T-helper 17 cell (primary cell): ENCODE measurements around the gene TPSD1. TPM values are rescaled to one million over a fixed set of nuclear protein-coding genes. Genes with fewer than 3 reads are reported as not detected.
"Not testable (repeated sequence)": the region's sequence is repeated elsewhere in the genome, so short reads cannot be mapped to it uniquely, and the experiment has no call there.

ENCODE experiments used
- ATAC-seq: fragments of 150-1000 bp; cut with Tn5 transposase; 2 replicates; pipeline ENCODE4 v1.10.0; 2021; ENCODE audit warnings: mild to moderate bottlenecking, moderate library complexity
- DNase-seq, 3 donors: peaks; one replicate each; pipeline versions ENCODE4 v3.0.0 to v3.0.0-alpha.2; 2020 to 2021
- H3K9me3 ChIP-seq: one replicate; pipeline ENCODE4 v1.7.0; 2013; ENCODE audit warnings: low read length, mild to moderate bottlenecking; ENCODE audit not compliant: control insufficient read depth, poor library complexity, severe bottlenecking
- H3K27ac Mint-ChIP-seq: one replicate; pipeline ENCODE4 v1.8.0; 2022; ENCODE audit warnings: mild to moderate bottlenecking, moderate library complexity, mixed read lengths
- H3K27me3 Mint-ChIP-seq: one replicate; pipeline ENCODE4 v1.8.0; 2022; ENCODE audit warnings: mixed read lengths
- H3K36me3 Mint-ChIP-seq: one replicate; pipeline ENCODE4 v1.8.0; 2022; ENCODE audit warnings: low read depth, mixed read lengths
- H3K4me1 Mint-ChIP-seq: one replicate; pipeline ENCODE4 v1.8.0; 2022; ENCODE audit warnings: mild to moderate bottlenecking, mixed read lengths
- H3K4me3 Mint-ChIP-seq: one replicate; pipeline ENCODE4 v1.8.0; 2022; ENCODE audit warnings: mild to moderate bottlenecking, moderate library complexity, mixed read lengths
- total RNA-seq, 4 donors: library from RNA in 2 of 4; stranded (reverse) in 2 of 4; gene quantifications; one replicate each; pipeline ENCODE4 v1.2.3 and lab custom pipeline; 2022 to 2026

TPSD1 gene
- total RNA-seq, 2 donors from 2014 or later = not detected

DNA sequence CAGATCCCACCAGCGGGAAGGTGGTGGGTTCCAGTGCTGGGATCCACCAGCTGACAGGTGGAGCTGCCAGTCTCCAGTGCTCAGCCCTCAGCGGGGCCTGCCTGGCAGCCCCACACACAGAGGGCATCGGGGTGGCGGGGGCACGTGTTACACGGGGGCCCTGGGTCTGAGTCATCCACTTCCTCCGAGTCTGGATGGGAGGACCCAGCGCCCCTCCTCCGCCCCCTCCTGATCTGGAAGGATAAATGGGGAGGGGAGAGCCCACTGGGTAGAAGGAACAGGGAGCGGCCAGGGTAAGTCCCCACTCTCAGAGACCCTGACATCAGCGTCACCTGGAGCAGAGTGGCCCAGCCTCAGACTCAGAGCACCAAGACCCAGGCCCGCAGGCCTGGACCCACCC, 15.4 kb upstream of the TPSD1 start, which contains the start of gene TPSAB1:
TPSAB1 (plus strand) TSS at position 270 of the 400 bp plus-strand sequence. CDS start 234 bp downstream, outside the sequence.
- H3K9me3 ChIP-seq, DNase-seq: not testable (repeated sequence)

GRCh38 chr16:1241081-1241480, 14.8 kb upstream of the TPSD1 start:
- not testable (repeated sequence) for H3K9me3 ChIP-seq, H3K36me3 Mint-ChIP-seq, ATAC-seq, H3K4me3 Mint-ChIP-seq, DNase-seq, H3K27ac Mint-ChIP-seq, H3K4me1 Mint-ChIP-seq
- H3K27me3 Mint-ChIP-seq = peaks cover 12% of the 10 kb centered on the region

More for the DNA sequence above, 15.4 kb upstream of the TPSD1 start, which contains the start of gene TPSAB1:
- not testable (repeated sequence) for H3K27ac Mint-ChIP-seq, H3K4me1 Mint-ChIP-seq, H3K36me3 Mint-ChIP-seq, H3K27me3 Mint-ChIP-seq, ATAC-seq, H3K4me3 Mint-ChIP-seq

DNA sequence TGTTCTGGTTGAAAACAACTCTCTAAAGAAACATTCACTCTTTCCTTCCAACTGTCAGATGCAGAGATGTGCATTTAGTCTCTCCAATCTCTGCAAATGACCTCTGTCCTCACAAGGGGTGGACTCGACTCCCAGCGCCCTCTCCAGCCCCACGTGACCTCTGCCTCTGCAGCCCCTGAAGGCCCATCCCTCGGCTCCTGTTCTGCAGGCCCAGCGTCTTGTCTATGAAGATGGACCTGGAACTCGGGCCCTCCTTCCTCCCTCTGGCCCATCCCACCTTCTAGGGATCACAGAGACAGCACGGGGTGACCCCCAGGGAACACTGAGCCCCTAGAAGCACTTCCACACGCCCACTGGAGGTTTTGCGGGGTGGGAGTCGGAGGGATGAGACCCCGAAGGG, 12.5 kb upstream of the TPSD1 start:
- not testable (repeated sequence) for H3K36me3 Mint-ChIP-seq, H3K4me1 Mint-ChIP-seq, H3K4me3 Mint-ChIP-seq, DNase-seq, H3K27ac Mint-ChIP-seq, ATAC-seq, H3K9me3 ChIP-seq
- H3K27me3 Mint-ChIP-seq = peaks cover 26% of the 10 kb centered on the region

- not testable (repeated sequence) for H3K4me1 Mint-ChIP-seq, H3K27ac Mint-ChIP-seq, H3K4me3 Mint-ChIP-seq, DNase-seq, ATAC-seq, H3K36me3 Mint-ChIP-seq, H3K9me3 ChIP-seq
- peaks cover 26% of the 10 kb centered on the region for H3K27me3 Mint-ChIP-seq
These were observed 11.7 kb upstream of the TPSD1 start for GRCh38 chr16:1243907-1244850.

GRCh38 chr16:1244881-1245280, 11.0 kb upstream of the TPSD1 start:
- H3K27ac Mint-ChIP-seq = no peak overlapping the region
- no peaks in the 10 kb centered on the region for H3K36me3 Mint-ChIP-seq
- H3K4me3 Mint-ChIP-seq = no peak overlapping the region
- ATAC-seq (peak; percentile 32), DNase-seq (no peak)
- no peaks in the 10 kb centered on the region for H3K4me1 Mint-ChIP-seq
- H3K27me3 Mint-ChIP-seq = peaks cover 26% of the 10 kb centered on the region
- no peaks in the 10 kb centered on the region for H3K9me3 ChIP-seq

- Mint-ChIP-seq H3K27ac (no peak overlapping the region), H3K4me3 (no peak overlapping the region), H3K27me3 (peaks cover 26% of the 10 kb centered on the region), H3K4me1 (no peaks in the 10 kb centered on the region), H3K36me3 (no peaks in the 10 kb centered on the region)
- no peak for DNase-seq
- no peaks in the 10 kb centered on the region for H3K9me3 ChIP-seq
- no peak for ATAC-seq
These were observed 10.3 kb upstream of the TPSD1 start for GRCh38 chr16:1245452-1246020.

DNA sequence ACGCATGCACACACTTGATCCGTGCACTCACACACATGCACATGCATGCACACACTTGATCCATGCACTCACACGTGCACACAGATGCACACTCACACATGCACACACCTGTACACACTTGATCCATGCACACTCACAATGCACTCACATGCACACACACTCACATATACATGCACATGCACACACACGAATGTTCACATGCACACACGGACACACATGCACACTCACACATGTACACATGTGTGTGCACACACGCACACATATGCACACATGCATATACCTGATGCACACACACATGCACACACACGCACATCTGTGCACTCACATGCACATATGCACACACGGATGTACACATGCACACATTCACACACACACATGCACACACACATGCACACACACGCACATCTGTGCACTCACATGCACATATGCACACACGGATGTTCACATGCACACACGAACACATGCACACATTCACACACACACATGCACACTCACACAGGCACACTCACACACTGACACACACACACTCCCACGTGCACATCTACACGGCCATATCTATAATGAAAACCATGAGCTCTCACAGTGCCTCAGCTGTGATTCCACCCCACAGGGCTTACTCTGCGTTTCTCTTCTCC, 7.8 kb upstream of the TPSD1 start:
- H3K27me3 Mint-ChIP-seq = peaks cover 26% of the 10 kb centered on the region
- DNase-seq, H3K27ac Mint-ChIP-seq, H3K36me3 Mint-ChIP-seq, H3K9me3 ChIP-seq, H3K4me3 Mint-ChIP-seq, ATAC-seq, H3K4me1 Mint-ChIP-seq: not testable (repeated sequence)

- H3K4me3 Mint-ChIP-seq, H3K9me3 ChIP-seq, H3K27ac Mint-ChIP-seq, H3K4me1 Mint-ChIP-seq, DNase-seq, H3K36me3 Mint-ChIP-seq: not testable (repeated sequence)
- peaks cover 26% of the 10 kb centered on the region for H3K27me3 Mint-ChIP-seq
- ATAC-seq = peak; percentile 92
These were observed 6.7 kb upstream of the TPSD1 start for GRCh38 chr16:1249031-1249755.

DNA sequence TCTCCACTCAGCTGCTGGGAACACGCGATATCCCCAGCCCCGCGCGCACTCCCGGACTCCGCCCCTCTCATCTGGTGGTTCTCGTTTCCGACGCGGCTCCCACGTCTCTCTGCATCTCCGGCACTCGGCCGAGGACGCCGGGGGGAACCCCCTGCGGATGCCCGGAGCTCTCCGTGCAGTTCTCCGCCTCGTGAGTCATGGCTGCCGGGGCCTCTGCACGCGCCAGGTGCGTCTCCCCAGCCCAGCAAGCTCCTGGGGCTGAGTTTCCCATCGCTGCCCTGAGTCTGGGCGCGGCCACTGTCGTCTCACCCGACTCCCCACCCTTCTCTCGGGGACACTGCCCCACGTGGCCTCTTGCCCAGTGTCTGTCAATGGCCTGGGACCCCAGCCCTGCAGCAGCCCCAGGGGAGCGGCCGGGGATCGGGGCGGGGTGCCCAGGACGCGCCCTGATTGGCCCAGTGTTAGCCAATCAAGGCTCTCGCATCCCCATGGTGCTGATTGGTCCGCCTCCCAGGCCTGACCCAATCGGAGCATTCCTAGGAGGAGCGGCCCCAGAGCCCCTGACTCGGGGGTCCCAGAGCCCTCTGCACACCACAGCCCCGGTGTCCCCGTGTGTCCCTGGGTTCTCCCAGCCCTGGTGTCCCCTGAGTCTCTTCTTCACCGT, 2.0 kb upstream of the TPSD1 start:
- peak; percentile 21 for ATAC-seq
- not testable (repeated sequence) for H3K27ac Mint-ChIP-seq, DNase-seq, H3K4me1 Mint-ChIP-seq, H3K27me3 Mint-ChIP-seq, H3K9me3 ChIP-seq, H3K36me3 Mint-ChIP-seq, H3K4me3 Mint-ChIP-seq

DNA sequence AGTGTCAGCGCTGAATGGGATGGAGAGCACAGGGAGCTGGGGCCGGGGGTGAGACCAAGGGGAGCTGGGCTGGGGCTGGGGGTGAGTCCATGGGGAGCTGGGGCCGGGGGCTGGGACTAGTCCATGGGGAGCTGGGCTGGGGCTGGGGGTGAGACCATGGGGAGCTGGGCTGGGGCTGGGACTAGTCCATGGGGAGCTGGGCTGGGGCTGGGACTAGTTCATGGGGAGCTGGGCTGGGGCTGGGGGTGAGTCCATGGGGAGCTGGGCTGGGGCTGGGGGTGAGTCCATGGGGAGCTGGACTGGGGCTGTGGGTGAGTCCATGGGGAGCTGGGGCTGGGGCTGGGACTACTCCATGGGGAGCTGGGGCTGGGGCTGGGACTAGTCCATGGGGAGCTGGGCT, 1.0 kb upstream of the TPSD1 start:
- not testable (repeated sequence) for H3K9me3 ChIP-seq, H3K4me1 Mint-ChIP-seq, ATAC-seq, H3K27ac Mint-ChIP-seq, DNase-seq, H3K36me3 Mint-ChIP-seq, H3K4me3 Mint-ChIP-seq, H3K27me3 Mint-ChIP-seq

- ATAC-seq, DNase-seq, H3K4me1 Mint-ChIP-seq, H3K9me3 ChIP-seq, H3K36me3 Mint-ChIP-seq, H3K27ac Mint-ChIP-seq, H3K4me3 Mint-ChIP-seq: not testable (repeated sequence)
- peaks cover 13% of the 10 kb centered on the region for H3K27me3 Mint-ChIP-seq
These were observed 516 bp downstream of the TPSD1 start for GRCh38 chr16:1256296-1256873.

GRCh38 chr16:1256874-1257322, 1.0 kb downstream of the TPSD1 start:
- no peaks in the 10 kb centered on the region for H3K9me3 ChIP-seq
- ATAC-seq = no peak
- H3K36me3 Mint-ChIP-seq = no peaks in the 10 kb centered on the region
- H3K27ac Mint-ChIP-seq = no peak overlapping the region
- peaks cover 4% of the 10 kb centered on the region for H3K4me1 Mint-ChIP-seq
- H3K27me3 Mint-ChIP-seq = peaks cover 13% of the 10 kb centered on the region
- DNase-seq = no peak
- no peak overlapping the region for H3K4me3 Mint-ChIP-seq
